Tibial artery (tissue), 4 donors: ENCODE data around the gene FOXB1.

Experiments
- DNase-seq, 2 donors: peaks; one replicate each; pipeline ENCODE4 v3.0.0-alpha.2; 2019
- H3K27ac ChIP-seq, 2 donors: fragments of 200-600 bp; sonication (generic) in 1 of 2; 1 replicate in 1 of 2; 2 replicates in 1 of 2; pipeline ENCODE4 v1.5.1; 2018 to 2019; ENCODE audit warnings: mild to moderate bottlenecking in 1 of 2
- H3K27me3 ChIP-seq, 2 donors: fragments of 200-600 bp; sonication (generic) in 1 of 2; one replicate each; pipeline versions ENCODE4 v1.5.1 to v1.6.0; 2016 to 2019
- H3K36me3 ChIP-seq, 3 donors: fragments of 200-600 bp; sonication (generic) in 2 of 3; one replicate each; pipeline ENCODE4 v1.5.1; 2016 to 2019; ENCODE audit warnings: mild to moderate bottlenecking in 2 of 3
- H3K4me1 ChIP-seq, 4 donors: fragments of 200-600 bp; sonication (generic) in 2 of 4; 1 replicate in 3 of 4; 2 replicates in 1 of 4; pipeline ENCODE4 v1.5.1; 2016 to 2019
- H3K4me3 ChIP-seq, 2 donors: fragments of 200-600 bp; sonication (generic) in 1 of 2; 1 replicate in 1 of 2; 2 replicates in 1 of 2; pipeline ENCODE4 v1.5.1; 2018 to 2019; ENCODE audit warnings: mild to moderate bottlenecking in 2 of 2
- H3K9me3 ChIP-seq, 3 donors: fragments of 200-600 bp; sonication (generic) in 1 of 3; one replicate each; pipeline ENCODE4 v1.5.1; 2016 to 2019
- intact Hi-C: fragments of 100-400 bp; cut with DNase I; formaldehyde crosslinking; loops from one replicate; pipeline ENCODE4 v1.15.0; 2023; ENCODE audit warnings: low total_unique reads
- TF ChIP-seq, protein P1 (sequence below), 2 experiments: fragments of 200-600 bp in 1 of 2; fragments of 450-650 bp in 1 of 2; IDR thresholded peaks; one replicate each; pipeline ENCODE4 v1.5.1; 2017 to 2019; ENCODE audit warnings: antibody characterized with exemption in 2 of 2, mild to moderate bottlenecking in 1 of 2, moderate library complexity in 1 of 2

The FOXB1 gene

DNA sequence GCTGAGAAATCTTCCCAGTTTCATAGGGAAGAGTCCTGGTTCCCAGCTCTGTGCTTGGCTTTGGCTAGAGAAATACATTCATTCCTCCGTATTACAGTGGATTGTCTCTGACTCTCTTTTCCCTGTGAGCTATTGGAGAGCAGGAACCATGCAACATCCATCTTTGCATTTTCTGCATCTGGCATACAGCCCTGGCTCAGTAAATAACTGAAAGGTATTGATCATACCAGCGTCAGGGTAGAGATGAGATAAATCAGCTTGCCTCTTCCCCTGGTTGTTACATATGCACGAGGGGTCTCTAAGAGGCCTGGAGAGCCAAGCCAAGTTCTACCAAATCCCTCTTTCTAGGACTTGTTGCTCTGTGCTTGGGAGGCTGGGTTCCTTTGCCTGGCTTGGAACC lies 35.2 kb downstream of the FOXB1 start:
- no peaks in the 10 kb centered on the region for H3K9me3 ChIP-seq
- intact Hi-C loops: no loop called here
- peaks cover 0 to 15% of the 10 kb centered on the region in 2 donors for H3K27me3 ChIP-seq
- TF ChIP-seq, protein P1, sequence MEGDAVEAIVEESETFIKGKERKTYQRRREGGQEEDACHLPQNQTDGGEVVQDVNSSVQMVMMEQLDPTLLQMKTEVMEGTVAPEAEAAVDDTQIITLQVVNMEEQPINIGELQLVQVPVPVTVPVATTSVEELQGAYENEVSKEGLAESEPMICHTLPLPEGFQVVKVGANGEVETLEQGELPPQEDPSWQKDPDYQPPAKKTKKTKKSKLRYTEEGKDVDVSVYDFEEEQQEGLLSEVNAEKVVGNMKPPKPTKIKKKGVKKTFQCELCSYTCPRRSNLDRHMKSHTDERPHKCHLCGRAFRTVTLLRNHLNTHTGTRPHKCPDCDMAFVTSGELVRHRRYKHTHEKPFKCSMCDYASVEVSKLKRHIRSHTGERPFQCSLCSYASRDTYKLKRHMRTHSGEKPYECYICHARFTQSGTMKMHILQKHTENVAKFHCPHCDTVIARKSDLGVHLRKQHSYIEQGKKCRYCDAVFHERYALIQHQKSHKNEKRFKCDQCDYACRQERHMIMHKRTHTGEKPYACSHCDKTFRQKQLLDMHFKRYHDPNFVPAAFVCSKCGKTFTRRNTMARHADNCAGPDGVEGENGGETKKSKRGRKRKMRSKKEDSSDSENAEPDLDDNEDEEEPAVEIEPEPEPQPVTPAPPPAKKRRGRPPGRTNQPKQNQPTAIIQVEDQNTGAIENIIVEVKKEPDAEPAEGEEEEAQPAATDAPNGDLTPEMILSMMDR (IDR thresholded peaks at IDR 0.05): no peak
- H3K36me3 ChIP-seq: no peaks in the 10 kb centered on the region
- H3K4me1 ChIP-seq: no peaks in the 10 kb centered on the region
- DNase-seq: no peak
- no peak overlapping the region for H3K27ac ChIP-seq
- H3K4me3 ChIP-seq: no peak overlapping the region

DNA sequence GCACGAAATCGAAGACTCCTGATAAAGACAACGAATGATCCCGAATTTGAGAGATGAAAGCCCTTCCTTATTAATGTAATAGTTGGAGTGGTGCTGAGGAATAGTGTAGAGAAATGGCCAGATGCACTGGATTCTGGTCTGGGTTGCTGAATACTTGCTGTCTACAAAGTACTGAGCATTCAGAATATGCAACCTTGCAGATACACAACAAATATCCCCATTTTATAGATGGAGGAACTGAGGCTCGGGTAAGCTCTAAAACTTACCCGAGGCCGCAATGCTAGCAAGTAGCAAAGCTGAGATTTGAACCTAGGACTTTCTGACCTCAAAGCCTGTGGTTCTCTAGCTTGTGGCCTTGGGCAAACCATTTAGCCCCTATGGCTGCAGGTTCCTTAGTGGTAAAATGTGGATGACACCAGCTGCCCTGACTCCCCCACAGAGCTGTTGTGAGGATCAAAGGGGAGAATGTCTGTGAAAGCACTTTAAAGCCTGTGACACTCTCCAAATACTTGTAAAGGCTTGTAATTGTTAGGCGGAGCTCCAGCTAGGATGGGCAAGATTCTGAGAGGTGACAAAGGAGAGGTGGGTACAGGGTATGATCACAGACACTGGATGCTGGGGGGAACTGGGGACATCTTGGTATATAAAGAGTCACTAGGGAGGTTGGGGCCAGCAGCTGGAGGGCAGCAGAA lies 39.8 kb downstream of the FOXB1 start:
- peaks cover 0 to 7% of the 10 kb centered on the region in 2 donors for H3K27me3 ChIP-seq
- intact Hi-C loops: no loop called here
- no peak overlapping the region for H3K4me3 ChIP-seq
- no peaks in the 10 kb centered on the region for H3K36me3 ChIP-seq
- TF ChIP-seq, protein P1 (IDR thresholded peaks at IDR 0.05): no peak
- no peak for DNase-seq
- H3K4me1 ChIP-seq: no peaks in the 10 kb centered on the region
- no peak overlapping the region for H3K27ac ChIP-seq
- H3K9me3 ChIP-seq: no peaks in the 10 kb centered on the region

DNA sequence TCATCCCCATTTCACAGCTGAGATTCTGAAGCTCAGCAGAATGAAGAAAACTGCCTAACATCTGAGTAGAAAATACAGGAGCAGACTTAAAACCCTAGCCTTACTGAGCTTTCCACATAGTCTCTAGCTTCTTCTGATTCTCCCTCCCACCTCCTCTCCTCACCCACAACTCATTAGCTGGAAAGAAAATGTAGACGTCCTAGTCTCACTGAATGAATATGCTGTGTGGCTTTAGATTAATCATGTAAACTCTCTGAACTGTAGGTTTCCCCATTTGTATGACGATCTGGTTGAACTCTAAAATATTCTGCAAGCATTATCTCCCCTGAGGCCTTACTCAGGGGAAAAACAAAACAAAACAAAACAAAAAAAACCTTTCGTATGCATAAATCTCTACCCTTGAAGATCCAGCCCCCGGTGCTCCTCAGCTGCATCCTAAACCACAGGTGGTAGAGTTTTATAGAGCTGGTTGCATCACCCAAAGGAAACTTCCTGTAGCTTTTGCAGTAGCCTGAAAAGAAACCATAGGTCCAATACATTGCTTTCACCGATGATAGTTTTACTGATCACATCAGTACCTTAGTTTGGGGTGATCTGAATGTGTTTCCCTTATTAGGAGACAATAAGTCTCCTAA lies 40.6 kb downstream of the FOXB1 start:
- Histone ChIP-seq H3K27me3 (peaks cover 0 to 2% of the 10 kb centered on the region in 2 donors), H3K27ac (no peak overlapping the region), H3K9me3 (no peaks in the 10 kb centered on the region), H3K4me3 (no peak overlapping the region), H3K4me1 (no peaks in the 10 kb centered on the region), H3K36me3 (no peaks in the 10 kb centered on the region)
- no peak for DNase-seq
- TF ChIP-seq, protein P1 (IDR thresholded peaks at IDR 0.05): no peak
- intact Hi-C loops: no loop called here

DNA sequence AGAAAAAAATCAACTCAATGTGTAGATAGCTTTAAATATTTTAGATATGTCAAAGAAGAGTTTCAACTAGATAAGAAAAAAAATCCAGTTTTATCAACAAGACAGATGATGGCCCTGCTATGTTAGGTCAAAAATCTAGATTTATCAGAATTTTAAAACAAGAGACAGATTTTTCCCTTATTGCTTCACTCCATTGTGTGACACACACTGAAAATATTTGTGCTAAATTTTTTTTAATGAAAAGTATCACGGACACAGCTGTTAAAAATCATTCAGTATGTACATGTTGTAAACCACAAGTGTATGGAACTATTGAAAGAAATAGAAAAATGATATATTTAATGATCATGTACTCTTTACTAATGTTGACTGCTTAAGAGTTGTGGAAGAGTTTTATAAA lies 43.6 kb downstream of the FOXB1 start:
- Histone ChIP-seq H3K9me3 (no peaks in the 10 kb centered on the region), H3K27me3 (no peaks in the 10 kb centered on the region), H3K4me3 (no peak overlapping the region), H3K27ac (no peak overlapping the region), H3K4me1 (no peaks in the 10 kb centered on the region), H3K36me3 (no peaks in the 10 kb centered on the region)
- intact Hi-C loops: no loop called here
- DNase-seq: no peak
- TF ChIP-seq, protein P1 (IDR thresholded peaks at IDR 0.05): no peak

DNA sequence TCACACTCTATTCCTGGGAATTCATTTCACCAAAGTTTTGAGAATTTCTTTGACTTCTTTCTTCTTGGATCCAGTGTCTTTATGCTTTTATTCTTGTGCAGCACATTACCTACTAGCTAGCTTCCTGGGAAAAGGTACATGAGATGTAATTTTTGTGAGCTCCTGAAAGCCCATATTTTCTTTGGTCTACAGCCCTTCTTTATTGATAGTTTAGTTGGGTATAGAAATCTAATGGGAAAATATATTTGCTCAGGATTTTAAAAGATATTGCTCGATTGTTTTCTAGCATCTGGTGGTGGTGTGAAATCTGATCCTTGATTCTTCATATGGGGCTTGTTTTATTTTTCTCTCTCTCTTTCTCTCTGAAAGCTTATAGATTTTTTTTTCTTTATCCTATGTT lies 45.8 kb downstream of the FOXB1 start:
- TF ChIP-seq, protein P1 (IDR thresholded peaks at IDR 0.05): no peak

More for the DNA sequence above, 45.8 kb downstream of the FOXB1 start:
- H3K27me3 ChIP-seq: no peaks in the 10 kb centered on the region
- no peaks in the 10 kb centered on the region for H3K9me3 ChIP-seq
- no peak for DNase-seq
- no peaks in the 10 kb centered on the region for H3K4me1 ChIP-seq
- intact Hi-C loops: no loop called here
- H3K4me3 ChIP-seq: no peak overlapping the region
- no peaks in the 10 kb centered on the region for H3K36me3 ChIP-seq
- no peak overlapping the region for H3K27ac ChIP-seq
